Tibial artery (tissue), 4 donors: ENCODE results near the gene RPS21.

ENCODE experiments used
- DNase-seq, 2 donors: peaks; one replicate each; pipeline ENCODE4 v3.0.0-alpha.2; 2019
- H3K27ac ChIP-seq, 2 donors: fragments of 200-600 bp; sonication (generic) in 1 of 2; 1 replicate in 1 of 2; 2 replicates in 1 of 2; pipeline ENCODE4 v1.5.1; 2018 to 2019; ENCODE audit warnings: mild to moderate bottlenecking in 1 of 2
- H3K27me3 ChIP-seq, 2 donors: fragments of 200-600 bp; sonication (generic) in 1 of 2; one replicate each; pipeline versions ENCODE4 v1.5.1 to v1.6.0; 2016 to 2019
- H3K36me3 ChIP-seq, 3 donors: fragments of 200-600 bp; sonication (generic) in 2 of 3; one replicate each; pipeline ENCODE4 v1.5.1; 2016 to 2019; ENCODE audit warnings: mild to moderate bottlenecking in 2 of 3
- H3K4me1 ChIP-seq, 4 donors: fragments of 200-600 bp; sonication (generic) in 2 of 4; 1 replicate in 3 of 4; 2 replicates in 1 of 4; pipeline ENCODE4 v1.5.1; 2016 to 2019
- H3K4me3 ChIP-seq, 2 donors: fragments of 200-600 bp; sonication (generic) in 1 of 2; 1 replicate in 1 of 2; 2 replicates in 1 of 2; pipeline ENCODE4 v1.5.1; 2018 to 2019; ENCODE audit warnings: mild to moderate bottlenecking in 2 of 2
- H3K9me3 ChIP-seq, 3 donors: fragments of 200-600 bp; sonication (generic) in 1 of 3; one replicate each; pipeline ENCODE4 v1.5.1; 2016 to 2019
- intact Hi-C: fragments of 100-400 bp; cut with DNase I; formaldehyde crosslinking; loops from one replicate; pipeline ENCODE4 v1.15.0; 2023; ENCODE audit warnings: low total_unique reads
- TF ChIP-seq, protein P1 (sequence below), 2 experiments: fragments of 200-600 bp in 1 of 2; fragments of 450-650 bp in 1 of 2; IDR thresholded peaks; one replicate each; pipeline ENCODE4 v1.5.1; 2017 to 2019; ENCODE audit warnings: antibody characterized with exemption in 2 of 2, mild to moderate bottlenecking in 1 of 2, moderate library complexity in 1 of 2

RPS21 gene

DNA sequence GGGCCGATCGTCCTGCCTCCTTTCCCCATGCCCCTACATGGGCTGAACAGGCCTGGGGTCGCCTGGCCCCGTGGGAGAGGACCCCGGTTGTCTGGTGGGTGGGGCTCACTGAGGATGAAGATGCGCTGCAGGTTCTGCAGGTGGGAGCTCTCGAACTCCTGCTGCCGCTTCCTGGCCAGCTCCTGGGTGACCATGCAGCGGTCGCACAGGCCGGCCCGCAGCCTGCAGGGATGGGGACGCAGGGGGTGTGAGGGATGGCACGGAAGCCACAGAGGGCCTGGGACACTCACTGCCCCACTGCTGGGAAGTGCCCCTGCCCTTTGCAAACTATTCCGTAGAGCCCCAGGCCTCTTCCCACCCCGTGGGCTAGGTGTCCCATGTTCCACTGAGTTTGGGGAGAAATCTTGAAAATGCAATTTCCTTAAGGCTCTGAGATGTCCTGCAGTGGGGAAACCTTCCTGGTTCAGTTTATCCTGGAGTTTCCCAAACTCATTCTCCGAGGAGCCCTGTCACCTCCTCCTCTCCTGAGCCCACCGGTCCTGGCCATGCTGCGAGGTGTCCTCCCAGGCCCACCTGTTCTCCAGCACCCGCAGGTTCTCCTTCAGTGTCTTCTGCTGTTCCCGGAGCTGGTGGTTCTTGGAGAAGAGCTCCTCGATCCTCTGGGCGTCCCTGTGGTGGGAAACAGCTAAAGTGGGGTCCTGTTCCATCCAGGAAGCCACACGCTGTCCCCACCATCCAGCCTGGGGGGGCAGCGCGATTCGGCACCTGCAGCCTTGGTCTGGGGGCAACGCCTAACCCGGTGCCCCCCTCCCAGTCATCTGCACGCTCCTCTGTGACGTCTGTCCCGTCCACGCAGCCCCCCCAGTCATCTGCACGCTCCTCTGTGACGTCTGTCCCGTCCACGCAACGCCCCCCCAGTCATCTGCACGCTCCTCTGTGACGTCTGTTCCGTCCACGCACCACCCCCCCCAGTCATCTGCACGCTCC is 30.0 kb downstream of the RPS21 start:
- DNase-seq: no peak
- no peaks in the 10 kb centered on the region for H3K36me3 ChIP-seq
- no peak overlapping the region for H3K4me3 ChIP-seq
- no peaks in the 10 kb centered on the region for H3K9me3 ChIP-seq
- H3K27ac ChIP-seq: no peak overlapping the region
- intact Hi-C loops: no loop called here
- peaks cover 0 to 42% of the 10 kb centered on the region in 2 donors for H3K27me3 ChIP-seq
- TF ChIP-seq, protein P1, sequence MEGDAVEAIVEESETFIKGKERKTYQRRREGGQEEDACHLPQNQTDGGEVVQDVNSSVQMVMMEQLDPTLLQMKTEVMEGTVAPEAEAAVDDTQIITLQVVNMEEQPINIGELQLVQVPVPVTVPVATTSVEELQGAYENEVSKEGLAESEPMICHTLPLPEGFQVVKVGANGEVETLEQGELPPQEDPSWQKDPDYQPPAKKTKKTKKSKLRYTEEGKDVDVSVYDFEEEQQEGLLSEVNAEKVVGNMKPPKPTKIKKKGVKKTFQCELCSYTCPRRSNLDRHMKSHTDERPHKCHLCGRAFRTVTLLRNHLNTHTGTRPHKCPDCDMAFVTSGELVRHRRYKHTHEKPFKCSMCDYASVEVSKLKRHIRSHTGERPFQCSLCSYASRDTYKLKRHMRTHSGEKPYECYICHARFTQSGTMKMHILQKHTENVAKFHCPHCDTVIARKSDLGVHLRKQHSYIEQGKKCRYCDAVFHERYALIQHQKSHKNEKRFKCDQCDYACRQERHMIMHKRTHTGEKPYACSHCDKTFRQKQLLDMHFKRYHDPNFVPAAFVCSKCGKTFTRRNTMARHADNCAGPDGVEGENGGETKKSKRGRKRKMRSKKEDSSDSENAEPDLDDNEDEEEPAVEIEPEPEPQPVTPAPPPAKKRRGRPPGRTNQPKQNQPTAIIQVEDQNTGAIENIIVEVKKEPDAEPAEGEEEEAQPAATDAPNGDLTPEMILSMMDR (IDR thresholded peaks at IDR 0.05): no peak
- H3K4me1 ChIP-seq: no peaks in the 10 kb centered on the region

DNA sequence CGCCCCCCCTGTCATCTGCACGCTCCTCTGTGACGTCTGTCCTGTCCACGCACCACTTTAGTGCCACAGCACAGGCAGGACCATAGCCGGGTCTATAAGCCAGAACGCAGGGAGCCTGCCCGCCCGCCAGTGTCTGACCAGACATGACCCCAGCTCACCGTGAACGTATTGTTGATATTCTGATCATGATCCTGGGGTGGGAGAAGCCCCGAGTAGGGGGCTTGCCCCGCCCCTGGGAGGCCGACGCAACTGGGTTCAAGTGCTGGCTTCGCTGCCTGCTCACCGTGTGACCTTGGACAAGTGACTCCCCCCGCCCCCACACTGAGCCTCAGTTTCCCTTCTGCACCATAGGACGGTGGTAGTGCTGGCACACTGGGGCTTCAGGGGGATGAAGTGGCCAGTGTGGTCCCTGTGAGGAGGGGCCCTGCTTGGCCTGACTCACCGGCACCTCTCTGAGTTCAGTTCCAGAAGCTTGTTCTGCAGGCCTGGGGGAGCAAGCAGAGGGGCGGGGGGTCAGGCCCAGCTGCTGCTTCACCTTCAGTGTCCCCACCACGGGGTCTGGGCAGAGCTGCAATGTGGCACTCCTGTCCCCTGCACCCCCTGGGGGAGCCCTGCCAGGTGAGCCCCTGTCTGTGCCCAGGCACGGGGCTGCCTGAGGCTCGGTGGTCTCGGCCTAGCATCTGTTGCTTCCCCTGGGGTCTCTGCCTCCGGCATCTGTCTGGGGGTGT is 31.2 kb downstream of the RPS21 start:
- Histone ChIP-seq H3K4me1 (no peaks in the 10 kb centered on the region), H3K36me3 (no peaks in the 10 kb centered on the region), H3K4me3 (no peak overlapping the region), H3K27me3 (peaks cover 0 to 46% of the 10 kb centered on the region in 2 donors), H3K27ac (no peak overlapping the region), H3K9me3 (no peaks in the 10 kb centered on the region)
- no peak for DNase-seq
- intact Hi-C loops: no loop called here
- TF ChIP-seq, protein P1 (IDR thresholded peaks at IDR 0.05): no peak

DNA sequence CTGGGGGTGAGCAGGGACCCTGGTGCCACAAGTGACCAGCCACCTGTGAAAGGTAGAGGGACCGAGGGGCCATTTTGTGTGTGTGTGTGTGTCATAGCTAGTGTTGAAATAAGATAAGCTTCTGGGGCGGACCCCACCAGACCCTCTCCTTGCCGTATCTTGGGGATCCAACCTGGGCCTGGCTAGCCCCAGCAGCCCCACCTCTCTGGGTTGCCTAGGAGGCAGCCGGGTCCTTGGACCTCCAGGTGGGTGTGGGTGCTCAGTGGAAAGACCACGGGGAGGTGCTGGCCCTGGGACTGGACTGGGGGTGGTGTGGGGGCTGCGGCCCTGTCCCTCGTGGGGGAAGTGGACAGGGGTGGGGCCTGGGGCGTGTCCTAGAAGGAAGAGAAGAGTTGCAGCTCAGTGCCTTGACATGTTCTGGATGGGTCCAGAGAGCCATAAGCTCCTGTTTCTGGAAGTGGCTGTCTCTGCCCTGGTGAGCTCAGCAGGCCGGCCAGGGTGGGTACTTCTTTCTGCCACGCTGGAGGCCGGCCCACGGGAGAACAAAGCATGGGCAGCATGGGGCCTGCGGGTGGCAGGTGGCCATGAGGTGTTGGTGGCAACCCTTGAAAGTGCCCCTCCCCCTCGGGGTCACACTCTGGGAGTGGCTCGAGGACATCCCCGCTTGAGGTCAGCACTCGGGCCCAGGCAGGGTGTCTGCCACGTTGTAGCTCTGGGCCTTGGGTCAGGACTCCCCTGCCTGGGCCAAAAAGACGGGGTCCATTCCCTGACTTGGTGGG is 32.0 kb downstream of the RPS21 start:
- no peaks in the 10 kb centered on the region for H3K4me1 ChIP-seq
- H3K27me3 ChIP-seq: peaks cover 0 to 54% of the 10 kb centered on the region in 2 donors
- no peak for DNase-seq
- intact Hi-C loops: no loop called here
- TF ChIP-seq, protein P1 (IDR thresholded peaks at IDR 0.05): no peak
- no peak overlapping the region for H3K4me3 ChIP-seq
- no peak overlapping the region for H3K27ac ChIP-seq
- H3K36me3 ChIP-seq: no peaks in the 10 kb centered on the region
- H3K9me3 ChIP-seq: no peaks in the 10 kb centered on the region

DNA sequence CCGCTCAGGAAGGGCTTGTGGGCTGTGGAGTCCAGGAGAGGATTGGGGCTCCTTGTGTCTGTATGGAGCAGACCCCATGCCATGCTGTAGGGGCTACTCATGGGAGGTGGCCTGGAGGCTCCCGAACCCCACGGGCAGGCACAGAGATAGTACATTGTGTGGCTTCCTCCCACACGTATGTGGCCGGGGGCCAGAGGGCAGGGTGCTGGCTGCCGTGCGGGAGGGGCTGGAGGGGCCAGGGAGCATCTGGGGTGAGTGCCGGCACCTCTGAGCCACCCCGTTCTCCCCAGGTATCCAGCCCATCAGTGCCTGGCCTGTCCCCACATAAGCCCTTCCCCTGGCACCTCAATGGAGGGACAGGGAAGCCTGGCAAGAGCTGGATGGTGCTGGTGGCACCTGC is 32.9 kb downstream of the RPS21 start:
- Histone ChIP-seq H3K4me1 (no peaks in the 10 kb centered on the region), H3K27ac (no peak overlapping the region), H3K4me3 (no peak overlapping the region), H3K36me3 (no peaks in the 10 kb centered on the region), H3K9me3 (no peaks in the 10 kb centered on the region), H3K27me3 (peaks cover 0 to 60% of the 10 kb centered on the region in 2 donors)
- intact Hi-C loops: no loop called here
- no peak for DNase-seq
- TF ChIP-seq, protein P1 (IDR thresholded peaks at IDR 0.05): no peak
